Measurements from ENCODE around the gene KRTAP2-4.
"Not testable (repeated sequence)": the region's sequence is repeated elsewhere in the genome, so short reads cannot be mapped to it uniquely, and the experiment has no call there.

Gene KRTAP2-4

DNA sequence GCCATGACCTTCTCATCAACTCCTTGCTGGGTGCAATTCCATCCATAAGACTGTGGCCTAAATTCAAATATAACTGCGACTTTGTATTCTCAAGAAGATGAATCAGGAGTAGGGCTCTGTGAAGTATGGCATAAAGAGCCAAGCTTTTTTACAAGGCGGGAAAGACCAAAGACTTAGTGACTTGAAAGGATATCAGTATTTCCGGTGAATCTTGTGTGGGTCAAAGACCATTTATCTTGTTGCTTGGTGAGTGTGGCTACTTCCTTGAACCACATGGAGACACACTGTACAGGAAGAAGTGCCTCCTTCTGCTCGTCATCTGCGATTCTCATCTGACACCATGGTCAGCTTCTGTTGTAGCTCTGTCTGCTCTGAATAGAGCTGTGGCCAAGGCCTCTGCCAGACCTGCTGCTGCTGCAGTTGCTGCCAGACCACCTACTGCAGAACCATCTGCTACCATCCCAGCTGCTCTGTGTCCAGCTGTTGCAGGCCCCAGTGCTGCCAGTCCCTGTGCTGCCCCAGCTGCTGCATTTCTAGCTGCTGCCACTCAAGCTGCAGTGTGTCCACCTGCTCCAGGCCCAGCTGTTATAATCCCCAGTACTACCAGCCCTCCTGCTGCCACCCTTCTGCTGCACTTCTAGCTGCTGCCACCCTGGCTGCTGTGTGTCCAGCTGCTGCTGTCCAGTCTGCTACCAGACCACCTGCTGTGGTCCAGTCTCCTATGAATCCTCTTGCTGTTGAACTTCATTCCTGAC lies 6.1 kb upstream of the KRTAP2-4 start:
- DNase-seq = no peak

DNA sequence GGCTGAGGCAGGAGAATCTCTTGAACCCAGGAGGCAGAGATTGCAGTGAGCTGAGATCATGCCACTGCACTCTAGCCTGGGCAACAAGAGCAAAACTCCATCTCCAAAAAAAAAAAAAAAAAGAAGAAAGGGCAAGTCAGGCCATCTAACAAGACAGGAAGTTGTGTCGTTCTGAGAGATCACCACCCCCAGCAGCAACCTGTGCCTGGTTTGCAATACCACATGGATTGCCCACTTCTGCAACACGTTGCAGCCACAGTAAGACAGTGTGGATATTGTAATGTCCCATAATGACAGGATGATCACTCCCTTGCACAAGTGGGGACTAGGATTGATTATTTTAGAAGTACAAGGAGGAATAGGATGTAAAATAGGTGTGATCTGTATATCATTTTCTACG lies 3.4 kb upstream of the KRTAP2-4 start:
- DNase-seq = no peak

DNA sequence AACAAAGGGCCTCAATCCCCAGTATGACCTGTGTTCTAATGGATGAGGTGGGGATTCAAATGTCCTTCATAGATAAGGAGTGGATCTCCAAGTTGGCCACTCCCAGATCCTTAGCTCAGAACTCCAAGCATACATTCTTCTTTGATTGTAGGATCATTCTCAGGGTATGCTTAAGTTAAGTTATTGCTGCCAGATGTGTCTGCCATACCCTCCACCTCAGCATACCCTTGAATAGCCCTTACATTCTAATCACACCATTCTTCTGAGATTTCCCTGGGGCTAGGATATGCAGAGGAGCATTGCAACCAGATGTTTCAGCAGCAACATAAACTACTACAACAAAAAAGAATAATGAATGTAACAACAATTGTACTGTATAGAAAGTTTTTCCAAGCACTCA lies 1.6 kb upstream of the KRTAP2-4 start:
- peak; percentile 47 for DNase-seq

DNA sequence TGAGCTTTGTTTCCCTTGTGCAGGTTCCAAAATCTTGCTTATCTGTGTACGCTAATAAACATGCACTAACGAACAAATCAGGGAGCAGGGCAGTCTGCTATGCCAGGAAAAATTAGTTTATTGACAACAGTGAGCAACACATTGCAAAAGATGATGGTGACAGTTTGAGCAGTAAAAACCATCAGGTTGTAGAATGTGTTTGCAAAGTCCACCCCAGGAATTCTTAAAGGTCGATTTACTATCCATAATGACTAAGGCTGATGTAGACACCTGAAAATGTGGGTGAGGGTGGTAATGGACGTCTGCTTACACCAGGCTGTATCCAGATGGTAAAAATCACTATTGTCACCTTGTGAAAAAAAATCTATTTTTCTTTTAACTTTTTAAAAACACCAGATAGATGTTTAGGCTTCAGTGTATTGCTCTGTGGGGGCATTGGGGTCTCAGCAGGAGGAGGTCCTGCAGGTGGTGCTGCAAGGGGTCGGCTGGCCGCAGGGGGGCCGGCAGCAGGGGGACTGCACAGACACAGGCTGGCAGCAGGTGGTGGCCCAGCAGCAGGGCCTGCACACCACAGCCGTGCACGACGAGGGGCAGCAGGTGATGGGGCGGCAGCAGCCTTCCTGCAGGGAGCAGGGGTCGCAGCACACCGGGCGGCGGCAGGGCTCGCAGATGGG lies 526 bp downstream of the KRTAP2-4 start:
- DNase-seq = not testable (repeated sequence)

DNA sequence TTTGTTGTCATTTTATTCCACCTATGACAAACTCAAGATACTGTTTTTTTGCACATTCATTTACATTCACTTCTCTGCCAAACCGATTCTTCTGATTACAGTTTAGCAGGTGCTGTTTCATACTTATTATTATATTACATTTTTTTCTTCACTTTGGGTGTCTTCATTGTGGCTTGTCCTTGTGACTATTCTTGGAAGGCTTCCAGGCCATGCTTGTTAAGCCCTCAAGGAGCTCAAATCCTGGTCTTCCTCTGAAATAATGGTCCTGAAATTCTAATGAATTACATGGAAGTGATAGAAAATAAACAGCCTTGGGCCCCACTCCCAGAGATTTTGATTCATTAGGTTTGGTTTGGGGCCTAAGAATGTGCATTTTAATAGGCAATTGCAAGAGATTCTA lies 1.4 kb downstream of the KRTAP2-4 start:
- DNase-seq = no peak

DNA sequence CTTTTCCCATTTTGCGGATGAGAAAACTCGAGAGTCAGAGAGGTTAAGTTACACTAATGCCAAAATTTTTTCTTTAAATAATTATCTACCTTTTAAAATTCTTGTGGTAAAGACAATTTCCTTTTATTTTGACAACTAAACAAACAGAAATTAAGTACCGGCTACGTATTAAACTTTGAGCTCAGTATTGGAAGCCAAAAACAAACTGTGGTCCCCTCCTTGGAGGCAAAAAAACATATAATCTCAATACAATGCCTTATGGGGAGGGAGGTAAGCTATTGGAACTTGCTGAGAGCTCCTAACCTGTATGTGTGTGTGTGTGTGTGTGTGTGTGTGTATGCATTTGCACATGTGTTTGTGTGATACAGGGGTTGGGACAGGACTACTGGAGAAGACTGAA lies 2.2 kb downstream of the KRTAP2-4 start:
- DNase-seq = no peak

DNA sequence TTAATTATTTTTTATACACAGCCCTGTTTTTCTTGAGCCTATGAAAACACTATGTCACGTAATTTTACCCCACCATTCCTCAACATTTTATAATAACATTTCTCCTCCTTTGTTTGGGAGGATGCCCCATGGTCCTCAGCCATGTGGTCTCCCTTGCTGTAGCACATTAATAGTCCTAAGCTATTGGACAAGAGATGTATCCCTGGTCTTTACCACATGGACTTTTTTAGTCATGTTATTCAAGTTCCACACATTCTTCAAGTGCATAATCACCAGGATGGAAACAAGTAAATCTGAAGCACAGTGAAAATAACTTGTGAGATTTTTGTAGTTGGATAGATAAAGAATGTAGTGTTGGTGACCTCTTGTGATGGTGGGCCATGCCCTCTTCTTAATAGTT lies 3.7 kb downstream of the KRTAP2-4 start:
- peak; percentile 99 for DNase-seq

DNA sequence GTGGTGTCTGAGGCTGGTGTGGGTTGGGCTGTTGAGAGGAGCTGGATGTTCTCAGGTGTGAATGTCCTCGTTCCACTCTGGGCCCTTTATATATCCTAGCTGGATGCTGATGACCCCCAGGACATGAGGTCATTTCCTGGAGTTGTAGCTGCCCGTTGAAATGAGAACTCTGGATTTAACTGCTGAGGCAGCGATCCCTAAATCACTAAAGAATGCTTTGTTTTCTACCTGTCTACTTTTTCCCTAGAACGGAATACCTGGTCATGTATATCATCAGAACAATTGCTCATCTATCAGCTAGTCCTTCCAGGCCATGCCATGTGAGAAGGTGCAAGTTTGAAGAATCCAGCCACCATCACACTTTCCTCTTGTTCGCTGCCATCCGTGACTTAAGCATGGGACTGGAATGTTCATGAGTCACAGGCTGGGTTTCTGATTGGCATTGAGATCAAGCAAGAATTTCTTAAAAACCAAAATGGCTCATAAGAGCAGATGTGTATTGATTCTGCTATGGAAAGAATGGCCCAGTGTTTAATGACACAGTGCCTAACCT lies 5.6 kb downstream of the KRTAP2-4 start, which contains the start of gene KRTAP2-3:
Gene KRTAP2-3 (minus strand): TSS at position 63 of the 553 bp plus-strand sequence. CDS start 64 bp downstream, outside the sequence.
- peak; percentile 99 for DNase-seq

DNA sequence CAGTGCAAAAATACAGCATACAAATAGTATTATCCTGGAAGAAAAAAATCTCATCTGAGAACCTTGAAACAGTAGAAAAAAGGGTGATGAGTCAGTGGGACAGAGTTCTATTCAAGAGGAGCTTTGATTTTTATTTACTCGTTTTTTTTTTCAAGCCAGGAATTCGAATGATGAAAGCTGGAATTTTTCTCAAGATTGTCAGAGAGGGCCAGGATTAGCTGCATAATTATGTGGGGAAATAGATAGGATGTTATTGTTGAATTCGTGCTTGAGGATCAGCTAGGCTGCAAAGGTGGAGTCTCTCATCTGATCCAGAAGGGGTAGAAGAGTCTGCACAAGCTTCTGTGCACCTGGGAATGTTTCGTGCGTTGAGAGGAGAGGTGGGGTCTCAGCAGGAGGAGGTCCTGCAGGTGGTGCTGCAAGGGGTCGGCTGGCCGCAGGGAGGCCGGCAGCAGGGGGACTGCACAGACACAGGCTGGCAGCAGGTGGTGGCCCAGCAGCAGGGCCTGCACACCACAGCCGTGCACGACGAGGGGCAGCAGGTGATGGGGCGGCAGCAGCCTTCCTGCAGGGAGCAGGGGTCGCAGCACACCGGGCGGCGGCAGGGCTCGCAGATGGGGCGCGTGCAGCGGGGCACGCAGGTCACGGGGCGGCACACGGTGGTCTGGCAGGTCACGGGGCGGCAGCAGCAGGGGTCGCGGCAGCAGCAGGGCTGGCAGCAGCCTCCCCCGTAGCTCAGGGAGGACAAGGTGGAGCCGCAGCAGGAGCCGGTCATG lies 6.2 kb downstream of the KRTAP2-4 start:
- peak; percentile 97 for DNase-seq

DNA sequence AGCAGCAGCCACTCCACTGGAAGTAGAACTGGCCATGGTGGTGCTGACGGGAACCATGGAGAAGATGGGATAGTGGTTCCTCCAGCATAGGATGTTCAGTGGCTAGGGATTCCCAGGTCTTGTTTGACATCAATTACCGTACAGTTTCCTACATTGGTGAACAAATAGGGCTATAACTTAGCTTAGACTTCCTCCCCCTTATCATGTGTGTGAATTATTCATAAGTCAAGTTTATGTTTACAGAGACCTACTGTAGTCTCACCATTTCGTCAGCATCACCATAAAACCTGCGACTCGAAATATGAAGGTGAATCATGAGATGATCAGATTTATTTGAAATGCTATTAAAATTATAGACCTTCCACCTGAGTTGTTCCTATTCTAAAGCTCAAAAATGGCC lies 6.9 kb downstream of the KRTAP2-4 start:
- DNase-seq = no peak

DNA sequence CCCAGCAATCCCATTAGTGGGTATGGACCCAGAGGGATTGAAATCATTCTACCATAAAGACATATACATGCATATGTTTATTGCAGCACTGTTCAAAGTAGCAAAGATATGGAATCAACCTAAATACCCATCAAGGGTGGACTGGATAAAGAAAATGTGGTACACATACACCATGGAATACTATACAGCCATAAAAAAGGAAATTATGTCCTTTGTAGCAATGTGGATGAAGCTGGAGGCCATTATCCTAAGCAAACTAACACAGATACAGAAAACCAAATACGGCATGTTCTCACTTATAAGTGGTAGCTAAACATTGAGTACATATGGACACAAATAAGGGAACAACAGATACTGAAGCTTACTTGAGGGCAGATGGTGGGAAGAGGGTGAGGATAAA lies 8.1 kb downstream of the KRTAP2-4 start:
- no peak for DNase-seq

DNA sequence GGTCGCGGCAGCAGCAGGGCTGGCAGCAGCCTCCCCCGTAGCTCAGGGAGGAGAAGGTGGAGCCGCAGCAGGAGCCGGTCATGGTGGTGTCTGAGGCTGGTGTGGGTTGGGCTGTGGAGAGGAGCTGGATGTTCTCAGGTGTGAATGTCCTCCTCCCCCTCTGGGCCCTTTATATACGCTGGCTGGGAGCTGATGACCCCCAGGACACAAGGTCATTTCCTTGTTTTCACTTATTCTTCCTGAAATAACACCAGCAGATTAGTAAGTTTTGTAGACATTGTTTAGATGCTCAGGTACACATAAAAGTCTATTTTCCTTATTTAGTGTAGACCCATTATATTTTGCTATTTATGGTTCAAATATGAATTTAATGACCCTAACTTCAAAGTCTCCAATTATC lies 10.5 kb downstream of the KRTAP2-4 start, which contains the start of gene KRTAP2-2:
Gene KRTAP2-2 (minus strand): TSS at position 101 of the 400 bp plus-strand sequence. CDS start 19 bp downstream, at position 82.
- not testable (repeated sequence) for DNase-seq

DNA sequence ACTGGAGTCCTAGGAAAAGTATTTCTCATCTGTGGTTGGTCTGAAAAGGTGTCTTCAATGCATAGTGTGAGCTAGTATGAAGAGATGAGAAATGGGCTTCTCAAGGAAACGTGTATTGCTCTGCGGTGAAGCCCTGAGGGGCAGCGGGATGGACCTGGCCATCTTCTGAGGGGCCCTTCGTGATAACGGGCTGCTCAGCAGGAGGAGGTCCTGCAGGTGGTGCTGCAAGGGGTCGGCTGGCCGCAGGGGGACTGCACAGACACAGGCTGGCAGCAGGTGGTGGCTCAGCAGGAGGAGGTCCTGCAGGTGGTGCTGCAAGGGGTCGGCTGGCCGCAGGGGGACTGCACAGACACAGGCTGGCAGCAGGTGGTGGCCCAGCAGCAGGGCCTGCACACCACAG lies 11.1 kb downstream of the KRTAP2-4 start:
- not testable (repeated sequence) for DNase-seq

DNA sequence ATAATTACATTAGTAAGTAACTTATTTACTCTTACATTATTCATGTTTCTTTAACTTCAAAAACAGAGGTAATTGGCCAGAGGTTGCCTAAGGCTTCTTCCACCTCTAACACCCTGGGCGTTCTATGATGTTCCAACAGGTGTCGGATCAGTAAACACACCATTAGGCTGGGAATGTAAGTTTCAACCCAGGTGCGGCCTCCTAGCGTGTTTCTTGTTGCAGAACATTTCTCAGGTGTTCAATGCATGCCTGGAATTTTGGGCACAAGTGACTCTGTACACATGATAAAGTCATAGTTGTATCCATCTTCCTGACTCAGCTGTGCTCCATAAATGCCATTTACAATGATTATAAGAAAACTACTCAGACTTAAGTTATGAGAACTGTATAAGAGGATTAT lies 11.7 kb downstream of the KRTAP2-4 start:
- DNase-seq = no peak

DNA sequence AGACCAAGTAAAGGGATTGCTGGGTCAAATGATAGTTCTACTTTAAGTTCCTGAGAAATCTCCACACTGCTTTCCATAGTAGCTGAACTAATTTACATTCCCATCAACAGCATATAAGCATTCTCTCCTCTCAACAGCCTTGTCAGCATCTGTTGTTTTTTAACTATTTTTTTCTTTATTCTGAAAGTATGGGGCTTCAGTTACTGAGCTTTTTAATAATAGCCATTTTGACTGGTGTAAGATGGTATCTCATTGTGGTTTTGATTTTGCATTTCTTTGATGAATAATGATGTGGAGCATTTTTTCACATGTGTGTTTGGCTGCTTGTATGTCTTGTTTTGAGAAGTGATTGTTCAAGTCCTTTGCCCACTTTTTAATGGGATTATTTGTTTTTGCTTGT lies 13.1 kb downstream of the KRTAP2-4 start:
- DNase-seq = peak; percentile 52

DNA sequence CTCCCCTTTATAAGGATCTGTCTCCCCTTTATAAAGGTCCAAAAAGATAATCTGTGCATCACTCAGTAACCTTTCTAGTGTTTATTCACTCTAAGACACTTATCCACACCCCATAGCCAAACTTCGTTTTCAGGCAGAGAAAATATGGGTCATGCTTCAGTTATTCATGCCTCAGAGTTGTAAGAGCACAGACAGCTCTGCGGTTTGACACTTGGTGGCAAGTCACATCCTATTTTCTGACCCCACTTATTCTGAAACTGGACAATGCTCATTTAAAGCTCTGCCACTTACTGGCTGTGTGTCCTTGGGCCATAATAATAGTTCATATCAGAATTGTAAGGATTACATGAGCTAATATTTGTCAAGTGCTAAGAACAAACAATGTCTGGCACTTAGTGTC lies 16.6 kb downstream of the KRTAP2-4 start:
- peak; percentile 92 for DNase-seq

DNA sequence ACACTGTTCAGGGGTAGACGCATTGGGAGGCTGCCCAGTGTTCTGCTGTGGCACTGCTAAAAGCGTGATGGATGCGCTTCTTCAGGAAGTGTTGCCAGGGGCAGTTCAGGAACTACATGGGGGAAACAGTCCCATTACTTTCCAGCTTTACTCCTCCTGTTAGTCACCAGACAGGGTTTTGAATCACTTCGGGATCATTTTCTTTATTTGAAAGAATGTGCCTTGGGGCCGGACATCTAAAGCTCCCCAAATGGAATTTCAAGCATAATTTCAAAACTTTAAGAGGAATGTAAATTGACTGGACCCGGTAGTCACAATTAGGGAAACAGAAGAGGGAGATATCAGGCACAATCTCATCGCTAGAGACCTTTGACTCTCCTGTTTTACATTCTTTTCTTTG lies 17.2 kb downstream of the KRTAP2-4 start:
- peak; percentile 91 for DNase-seq

DNA sequence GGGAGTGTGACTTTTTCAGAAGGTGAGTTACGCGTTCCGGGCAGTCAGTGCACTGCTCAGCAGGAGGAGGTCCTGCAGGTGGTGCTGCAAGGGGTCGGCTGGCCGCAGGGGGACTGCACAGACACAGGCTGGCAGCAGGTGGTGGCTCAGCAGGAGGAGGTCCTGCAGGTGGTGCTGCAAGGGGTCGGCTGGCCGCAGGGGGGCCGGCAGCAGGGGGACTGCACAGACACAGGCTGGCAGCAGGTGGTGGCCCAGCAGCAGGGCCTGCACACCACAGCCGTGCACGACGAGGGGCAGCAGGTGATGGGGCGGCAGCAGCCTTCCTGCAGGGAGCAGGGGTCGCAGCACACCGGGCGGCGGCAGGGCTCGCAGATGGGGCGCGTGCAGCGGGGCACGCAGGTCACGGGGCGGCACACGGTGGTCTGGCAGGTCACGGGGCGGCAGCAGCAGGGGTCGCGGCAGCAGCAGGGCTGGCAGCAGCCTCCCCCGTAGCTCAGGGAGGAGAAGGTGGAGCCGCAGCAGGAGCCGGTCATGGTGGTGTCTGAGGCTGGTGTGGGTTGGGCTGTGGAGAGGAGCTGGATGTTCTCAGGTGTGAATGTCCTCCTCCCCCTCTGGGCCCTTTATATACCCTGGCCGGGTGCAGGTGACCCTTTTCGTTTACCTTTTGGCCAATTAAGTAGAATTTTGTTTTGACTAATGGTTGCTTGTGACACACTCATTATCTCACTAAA lies 18.8 kb downstream of the KRTAP2-4 start, which contains the start of gene KRTAP2-1:
Gene KRTAP2-1 (minus strand): TSS at position 582 of the 731 bp plus-strand sequence. CDS start 49 bp downstream, at position 533.
- not testable (repeated sequence) for DNase-seq

DNA sequence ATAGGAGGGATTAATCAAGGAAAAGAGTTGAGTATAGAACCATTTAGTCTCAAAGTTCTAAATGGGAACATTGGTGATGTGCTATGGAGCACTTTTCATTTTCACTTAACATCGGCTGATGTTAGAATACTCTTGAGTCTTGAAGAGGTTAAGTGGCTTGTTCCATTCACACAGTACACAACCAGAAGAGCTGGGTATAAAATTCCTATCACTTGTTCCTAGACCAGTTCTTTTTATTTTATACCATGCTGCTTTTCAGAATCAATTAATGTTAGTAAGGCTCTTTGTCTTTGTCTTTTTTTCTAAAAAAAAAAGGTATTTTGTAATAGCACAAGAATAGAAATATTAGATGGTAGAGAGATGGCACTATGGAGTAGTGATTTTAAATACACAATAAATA lies 22.7 kb downstream of the KRTAP2-4 start:
- DNase-seq = no peak

DNA sequence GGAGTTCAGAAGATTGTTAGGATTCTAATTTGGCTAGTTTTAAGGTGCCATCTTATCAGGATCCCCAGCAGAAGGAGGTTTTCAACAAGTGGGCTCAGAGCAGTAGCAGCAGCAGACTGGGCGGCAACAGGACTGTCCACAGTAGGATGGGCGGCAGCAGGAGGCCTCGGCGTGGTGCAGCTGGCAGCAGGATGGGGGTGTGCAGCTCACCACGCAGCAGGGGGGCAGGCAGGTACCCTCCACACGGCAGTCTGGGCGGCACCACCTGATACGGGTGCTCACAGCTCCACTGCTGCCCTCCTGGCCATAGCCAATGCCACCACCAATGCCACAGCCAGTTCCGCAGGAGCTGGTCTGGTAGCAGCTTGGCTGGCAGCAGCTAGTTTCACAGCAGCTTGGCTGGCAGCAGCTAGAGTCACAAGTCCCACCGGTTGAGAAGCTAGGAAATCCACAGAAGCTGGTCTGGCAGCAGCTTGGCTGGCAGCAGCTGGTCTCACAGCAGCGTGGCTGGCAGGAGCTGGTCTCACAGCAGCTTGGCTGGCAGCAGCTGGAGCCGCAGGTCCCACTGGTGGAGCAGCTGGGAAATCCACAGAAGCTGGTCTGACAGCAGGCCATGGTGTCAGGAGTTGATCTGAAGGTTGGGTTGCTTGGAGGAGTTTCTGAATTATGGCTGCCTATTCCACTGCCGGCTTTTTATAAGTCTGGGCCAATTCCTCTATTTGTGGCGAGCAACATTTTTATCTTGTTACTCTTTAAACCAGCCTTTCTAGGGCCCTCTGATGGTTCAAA lies 24.7 kb downstream of the KRTAP2-4 start, which contains the start of gene KRTAP1-1:
Gene KRTAP1-1 (minus strand): TSS at position 668 of the 789 bp plus-strand sequence. CDS start 53 bp downstream, at position 615.
- peak; percentile 31 for DNase-seq

DNA sequence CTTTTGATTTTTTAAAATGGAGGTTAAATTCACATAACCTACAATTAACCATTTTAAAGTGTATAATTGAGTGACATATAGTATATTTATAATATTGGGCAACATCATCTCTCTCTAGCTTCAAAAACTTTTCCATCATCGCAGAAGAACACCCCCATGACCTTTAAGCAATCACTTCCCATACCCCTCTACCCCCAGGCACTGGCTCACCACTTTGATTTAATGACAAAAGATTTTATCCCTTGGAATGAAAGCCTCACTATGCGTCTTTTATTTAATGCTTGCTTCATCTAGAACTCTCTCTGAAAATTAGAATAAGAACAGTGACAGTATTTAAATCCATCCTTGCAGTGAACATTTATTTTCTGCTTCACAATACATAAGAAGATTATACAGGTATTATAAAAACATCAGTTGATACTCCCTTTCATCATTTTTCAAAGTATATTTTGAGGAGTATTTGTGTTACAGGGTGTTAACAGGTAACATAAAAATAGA lies 27.8 kb downstream of the KRTAP2-4 start:
- no peak for DNase-seq
